OCI-LY3 (cell line): ENCODE data around the gene RAB37.

Experiments
- H2AFZ ChIP-seq: fragments of 200-600, 300-600 bp; shearing (Covaris generic); 2 replicates; pipeline ENCODE4 v1.6.0; 2014; ENCODE audit warnings: antibody characterized with exemption, low read depth, low read length
- H3K27ac ChIP-seq: fragments of 200-600, 300-600 bp; sonication (generic); 2 replicates; pipeline ENCODE4 v1.5.1; 2014; ENCODE audit warnings: mild to moderate bottlenecking, low read length, moderate library complexity, mixed read lengths
- H3K27me3 ChIP-seq: fragments of 200-600, 300-600 bp; sonication (generic); 2 replicates; pipeline ENCODE4 v1.6.1; 2014; ENCODE audit warnings: low read depth, low read length, mixed read lengths
- H3K36me3 ChIP-seq: fragments of 200-600, 300-600 bp; sonication (generic); replicated peaks from 2 replicates; pipeline ENCODE3; 2014; ENCODE audit warnings: low read depth, low read length, mixed read lengths
- H3K4me1 ChIP-seq: fragments of 300-600, 200-600 bp; sonication (generic); 2 replicates; pipeline ENCODE4 v1.6.1; 2014; ENCODE audit warnings: low read length, mixed read lengths
- H3K4me2 ChIP-seq: fragments of 200-600, 300-600 bp; sonication (generic); 2 replicates; pipeline ENCODE4 v1.6.1; 2014; ENCODE audit warnings: low read length, mixed read lengths
- H3K4me3 ChIP-seq: fragments of 300-600, 200-600 bp; sonication (generic); 2 replicates; pipeline ENCODE4 v1.5.1; 2014; ENCODE audit warnings: antibody characterized with exemption, mild to moderate bottlenecking, low read length, moderate library complexity
- H3K79me2 ChIP-seq: fragments of 300-600, 200-600 bp; shearing (Covaris generic); 2 replicates; pipeline ENCODE4 v1.6.1; 2014; ENCODE audit warnings: mild to moderate bottlenecking, low read length, mixed read lengths
- H3K9ac ChIP-seq: fragments of 300-600, 200-600 bp; shearing (Covaris generic); 2 replicates; pipeline ENCODE4 v1.6.0; 2014; ENCODE audit warnings: mild to moderate bottlenecking, low read length, moderate library complexity
- H3K9me3 ChIP-seq: fragments of 200-600, 300-600 bp; shearing (Covaris generic); 2 replicates; pipeline ENCODE4 v1.6.1; 2014; ENCODE audit warnings: low read length, mixed read lengths; ENCODE audit not compliant: insufficient read depth
- H4K20me1 ChIP-seq: fragments of 200-600, 300-600 bp; sonication (generic); 2 replicates; pipeline ENCODE4 v1.6.1; 2016; ENCODE audit warnings: low read length, mixed read lengths; ENCODE audit not compliant: insufficient read depth
- EZH2phosphoT487 ChIP-seq: fragments of 200-600 bp; shearing (Covaris generic); IDR thresholded peaks from 2 replicates; pipeline ENCODE4 v1.6.1; 2018; ENCODE audit warnings: antibody characterized with exemption, mixed run types, low read depth
- TF ChIP-seq, protein P1 (sequence below): fragments of 200-600, 300-600 bp; sonication (generic); IDR thresholded peaks from 2 replicates; pipeline ENCODE4 v1.5.1; 2014; ENCODE audit warnings: antibody characterized with exemption, low read length, low read depth

The RAB37 gene

DNA sequence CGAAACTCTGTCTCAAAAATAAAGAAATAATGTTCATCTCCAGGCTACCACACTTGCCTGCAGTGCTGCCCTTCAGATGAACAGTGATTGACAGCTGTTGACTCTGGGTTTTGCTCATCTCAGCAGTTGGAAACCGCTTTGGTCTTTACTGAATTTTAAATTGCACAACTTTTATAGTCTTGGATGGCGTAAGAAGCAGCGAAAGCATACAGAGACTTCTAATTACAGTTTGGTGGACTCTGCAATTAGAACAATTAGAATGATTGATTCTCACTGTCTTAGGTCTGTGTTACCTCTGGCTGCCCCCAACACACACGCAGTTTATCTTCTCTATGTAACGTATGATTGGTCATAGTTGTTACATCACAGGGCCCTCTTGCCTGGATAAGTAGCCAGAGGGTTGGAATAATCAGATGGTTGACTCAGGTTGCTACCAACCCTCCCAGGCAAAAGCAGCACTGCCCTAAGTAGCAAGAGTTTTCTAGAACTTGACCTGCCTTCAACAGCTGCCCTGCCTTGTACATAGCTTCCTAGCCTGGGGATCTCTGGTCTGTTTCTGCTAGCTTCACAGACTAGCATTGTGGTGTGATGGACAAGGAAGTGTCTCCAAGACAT, 41.0 kb downstream of the RAB37 start:
- no peak overlapping the region for H3K9ac ChIP-seq
- no peak overlapping the region for H3K4me3 ChIP-seq
- no peak for TF ChIP-seq EZH2phosphoT487
- H3K27me3 ChIP-seq, result no peaks in the 10 kb centered on the region
- no peak overlapping the region for H3K4me2 ChIP-seq
- no peak overlapping the region for H2AFZ ChIP-seq
- H3K79me2 ChIP-seq, result peaks cover 22% of the 10 kb centered on the region
- peaks cover 8% of the 10 kb centered on the region for H3K36me3 ChIP-seq
- H4K20me1 ChIP-seq, result no peaks in the 10 kb centered on the region
- peaks cover 28% of the 10 kb centered on the region for H3K4me1 ChIP-seq
- no peaks in the 10 kb centered on the region for H3K9me3 ChIP-seq
- H3K27ac ChIP-seq, result no peak overlapping the region

DNA sequence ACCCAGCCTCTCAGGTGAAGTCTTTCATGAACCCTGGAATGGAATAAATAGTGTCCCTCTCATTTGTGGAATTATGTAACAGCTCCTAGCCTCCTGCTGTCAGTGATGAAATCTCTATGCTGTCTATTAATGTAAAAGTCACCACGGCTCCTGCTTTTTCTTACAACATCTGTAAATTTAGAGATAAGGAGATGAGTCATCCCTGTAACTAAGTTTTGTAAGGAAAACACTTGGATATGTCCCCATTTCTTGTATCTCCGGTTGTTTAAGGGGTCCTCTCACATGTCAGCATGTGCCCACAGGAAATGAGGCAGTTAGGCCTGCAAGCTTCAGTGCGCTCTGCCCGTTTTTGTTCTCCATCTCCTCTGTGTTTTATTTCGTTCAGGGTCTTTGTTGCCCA, 41.9 kb downstream of the RAB37 start:
- Histone ChIP-seq H2AFZ (no peak overlapping the region), H3K4me1 (peaks cover 28% of the 10 kb centered on the region), H3K4me3 (no peak overlapping the region), H3K27me3 (no peaks in the 10 kb centered on the region), H3K27ac (no peak overlapping the region), H3K9ac (no peak overlapping the region), H4K20me1 (no peaks in the 10 kb centered on the region), H3K36me3 (no peaks in the 10 kb centered on the region), H3K9me3 (no peaks in the 10 kb centered on the region), H3K4me2 (no peak overlapping the region), H3K79me2 (peaks cover 22% of the 10 kb centered on the region)
- no peak for TF ChIP-seq EZH2phosphoT487
- TF ChIP-seq, protein P1, sequence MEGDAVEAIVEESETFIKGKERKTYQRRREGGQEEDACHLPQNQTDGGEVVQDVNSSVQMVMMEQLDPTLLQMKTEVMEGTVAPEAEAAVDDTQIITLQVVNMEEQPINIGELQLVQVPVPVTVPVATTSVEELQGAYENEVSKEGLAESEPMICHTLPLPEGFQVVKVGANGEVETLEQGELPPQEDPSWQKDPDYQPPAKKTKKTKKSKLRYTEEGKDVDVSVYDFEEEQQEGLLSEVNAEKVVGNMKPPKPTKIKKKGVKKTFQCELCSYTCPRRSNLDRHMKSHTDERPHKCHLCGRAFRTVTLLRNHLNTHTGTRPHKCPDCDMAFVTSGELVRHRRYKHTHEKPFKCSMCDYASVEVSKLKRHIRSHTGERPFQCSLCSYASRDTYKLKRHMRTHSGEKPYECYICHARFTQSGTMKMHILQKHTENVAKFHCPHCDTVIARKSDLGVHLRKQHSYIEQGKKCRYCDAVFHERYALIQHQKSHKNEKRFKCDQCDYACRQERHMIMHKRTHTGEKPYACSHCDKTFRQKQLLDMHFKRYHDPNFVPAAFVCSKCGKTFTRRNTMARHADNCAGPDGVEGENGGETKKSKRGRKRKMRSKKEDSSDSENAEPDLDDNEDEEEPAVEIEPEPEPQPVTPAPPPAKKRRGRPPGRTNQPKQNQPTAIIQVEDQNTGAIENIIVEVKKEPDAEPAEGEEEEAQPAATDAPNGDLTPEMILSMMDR, result no peak

DNA sequence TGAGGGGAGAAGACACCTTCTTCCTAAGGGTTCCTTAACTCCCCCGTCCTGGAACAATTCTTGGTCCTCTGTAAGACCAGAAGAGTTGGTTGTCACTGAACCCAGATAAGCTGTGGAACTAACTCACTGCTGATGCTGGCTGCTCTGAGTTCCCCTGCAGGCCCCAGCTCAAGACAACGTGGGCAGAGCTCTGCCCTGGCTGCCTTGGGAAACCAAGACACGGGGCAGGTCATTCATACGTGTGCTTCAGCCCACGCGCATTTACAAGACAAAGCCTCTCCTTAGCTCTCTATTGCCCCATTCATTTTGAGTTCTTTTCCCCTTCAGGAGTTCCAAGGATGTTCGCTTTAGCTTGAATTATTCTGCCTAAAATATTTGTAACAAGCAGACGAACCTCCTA, 42.4 kb downstream of the RAB37 start:
- Histone ChIP-seq H3K4me1 (peaks cover 28% of the 10 kb centered on the region), H3K4me2 (peak overlapping the region; percentile 42), H3K79me2 (peaks cover 22% of the 10 kb centered on the region), H3K27me3 (no peaks in the 10 kb centered on the region), H3K9ac (no peak overlapping the region), H3K4me3 (no peak overlapping the region), H3K9me3 (no peaks in the 10 kb centered on the region), H3K27ac (0 out of 2 replicates have a peak overlapping the region, but pooled peaks have one; percentile 26), H2AFZ (no peak overlapping the region), H4K20me1 (no peaks in the 10 kb centered on the region), H3K36me3 (no peaks in the 10 kb centered on the region)
- TF ChIP-seq, protein P1, result no peak
- TF ChIP-seq EZH2phosphoT487, result no peak

DNA sequence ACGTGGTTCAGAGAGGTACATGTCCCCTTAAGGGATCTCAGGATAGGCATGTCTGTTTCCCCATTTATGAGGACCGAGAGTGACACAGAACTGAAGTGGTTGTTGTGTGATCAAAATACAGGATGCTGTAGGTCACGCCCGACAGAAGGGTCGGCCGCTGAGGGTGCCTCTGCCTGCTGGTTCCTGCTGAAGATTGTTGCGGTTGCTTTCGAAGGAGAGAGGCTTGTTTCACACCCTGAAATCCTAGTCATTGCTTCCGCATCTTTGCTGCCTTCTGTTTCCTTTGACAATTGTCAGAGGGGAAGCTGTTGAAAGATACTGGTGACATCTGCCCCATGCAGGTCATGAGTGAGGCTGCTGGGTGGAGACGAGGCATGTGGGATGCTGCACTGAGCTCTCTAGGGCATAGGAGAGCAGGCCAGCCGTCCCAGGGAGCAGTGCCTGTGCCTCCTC, 42.9 kb downstream of the RAB37 start:
- Histone ChIP-seq H3K27ac (0 out of 2 replicates have a peak overlapping the region, but pooled peaks have one; percentile 26), H3K36me3 (no peaks in the 10 kb centered on the region), H3K9me3 (no peaks in the 10 kb centered on the region), H3K4me2 (peak overlapping the region; percentile 42), H3K4me1 (peaks cover 28% of the 10 kb centered on the region), H2AFZ (no peak overlapping the region), H3K4me3 (no peak overlapping the region), H4K20me1 (no peaks in the 10 kb centered on the region), H3K79me2 (peaks cover 20% of the 10 kb centered on the region), H3K27me3 (no peaks in the 10 kb centered on the region), H3K9ac (no peak overlapping the region)
- no peak for TF ChIP-seq EZH2phosphoT487
- TF ChIP-seq, protein P1, result no peak
